ENCODE data around the gene PCDHB12. TPM values are rescaled to one million over a fixed set of nuclear protein-coding genes. Genes with fewer than 3 reads are reported as not detected.
"Not testable (repeated sequence)": the region's sequence is repeated elsewhere in the genome, so short reads cannot be mapped to it uniquely, and the experiment has no call there.

The PCDHB12 gene
- total RNA-seq, result 1 to 10 TPM in 3 of 4 donors, under 1 TPM in 1; 0.22 to 2.6 (median 1.6) TPM

GRCh38 chr5:141208478-141208877 lies at the start of gene PCDHB12:
Gene PCDHB12 (plus strand): TSS chr5:141208719. CDS start chr5:141208908, 189 bp downstream.
- H3K27me3 ChIP-seq, result peaks cover 0 to 24% (median 0%) of the 10 kb centered on the region in 4 donors
- peak within 1 kb of the TSS in 1 of 4 donors; percentile 5 for H3K4me3 ChIP-seq
- TF ChIP-seq, protein P1, sequence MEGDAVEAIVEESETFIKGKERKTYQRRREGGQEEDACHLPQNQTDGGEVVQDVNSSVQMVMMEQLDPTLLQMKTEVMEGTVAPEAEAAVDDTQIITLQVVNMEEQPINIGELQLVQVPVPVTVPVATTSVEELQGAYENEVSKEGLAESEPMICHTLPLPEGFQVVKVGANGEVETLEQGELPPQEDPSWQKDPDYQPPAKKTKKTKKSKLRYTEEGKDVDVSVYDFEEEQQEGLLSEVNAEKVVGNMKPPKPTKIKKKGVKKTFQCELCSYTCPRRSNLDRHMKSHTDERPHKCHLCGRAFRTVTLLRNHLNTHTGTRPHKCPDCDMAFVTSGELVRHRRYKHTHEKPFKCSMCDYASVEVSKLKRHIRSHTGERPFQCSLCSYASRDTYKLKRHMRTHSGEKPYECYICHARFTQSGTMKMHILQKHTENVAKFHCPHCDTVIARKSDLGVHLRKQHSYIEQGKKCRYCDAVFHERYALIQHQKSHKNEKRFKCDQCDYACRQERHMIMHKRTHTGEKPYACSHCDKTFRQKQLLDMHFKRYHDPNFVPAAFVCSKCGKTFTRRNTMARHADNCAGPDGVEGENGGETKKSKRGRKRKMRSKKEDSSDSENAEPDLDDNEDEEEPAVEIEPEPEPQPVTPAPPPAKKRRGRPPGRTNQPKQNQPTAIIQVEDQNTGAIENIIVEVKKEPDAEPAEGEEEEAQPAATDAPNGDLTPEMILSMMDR (IDR thresholded peaks at IDR 0.05), result no peak
- TF ChIP-seq POLR2A (IDR thresholded peaks at IDR 0.05), result no peak
- H3K36me3 ChIP-seq, result no peaks in the 10 kb centered on the region
- H3K4me1 ChIP-seq, result no peaks in the 10 kb centered on the region
- no peak for DNase-seq
- intact Hi-C loops (cut with DNase I), result no loop called here
- no peak within 1 kb of the TSS for H3K27ac ChIP-seq
- WGBS, 2 donors, result 32 to 43% methylated on average over 11 of the region's 11 CpGs
- peaks cover 0 to 44% (median 16%) of the 10 kb centered on the region in 3 donors for H3K9me3 ChIP-seq

- intact Hi-C loops (cut with DNase I), result no loop called here
- WGBS, 2 donors, result 36 to 42% methylated on average over 20 of the region's 20 CpGs
- peaks cover 0 to 35% (median 23%) of the 10 kb centered on the region in 3 donors for H3K9me3 ChIP-seq
- H3K27ac ChIP-seq, result no peak within 1 kb of the TSS
- H3K4me1 ChIP-seq, result no peaks in the 10 kb centered on the region
- no peak for TF ChIP-seq POLR2A (IDR thresholded peaks at IDR 0.05)
- TF ChIP-seq, protein P1 (IDR thresholded peaks at IDR 0.05), result peak in 3 of 6 experiments; percentile 11 to 30 (median 16)
- DNase-seq, result no peak
- peak within 1 kb of the TSS in 1 of 4 donors; percentile 24 for H3K4me3 ChIP-seq
- no peaks in the 10 kb centered on the region for H3K36me3 ChIP-seq
- peaks cover 0 to 33% (median 2%) of the 10 kb centered on the region in 4 donors for H3K27me3 ChIP-seq
Measured at GRCh38 chr5:141172381-141173204, 35.9 kb upstream of the PCDHB12 start, which contains the start of gene PCDHB7. Gene PCDHB7 (plus strand): TSS chr5:141172644. CDS start chr5:141172836, 192 bp downstream.

DNA sequence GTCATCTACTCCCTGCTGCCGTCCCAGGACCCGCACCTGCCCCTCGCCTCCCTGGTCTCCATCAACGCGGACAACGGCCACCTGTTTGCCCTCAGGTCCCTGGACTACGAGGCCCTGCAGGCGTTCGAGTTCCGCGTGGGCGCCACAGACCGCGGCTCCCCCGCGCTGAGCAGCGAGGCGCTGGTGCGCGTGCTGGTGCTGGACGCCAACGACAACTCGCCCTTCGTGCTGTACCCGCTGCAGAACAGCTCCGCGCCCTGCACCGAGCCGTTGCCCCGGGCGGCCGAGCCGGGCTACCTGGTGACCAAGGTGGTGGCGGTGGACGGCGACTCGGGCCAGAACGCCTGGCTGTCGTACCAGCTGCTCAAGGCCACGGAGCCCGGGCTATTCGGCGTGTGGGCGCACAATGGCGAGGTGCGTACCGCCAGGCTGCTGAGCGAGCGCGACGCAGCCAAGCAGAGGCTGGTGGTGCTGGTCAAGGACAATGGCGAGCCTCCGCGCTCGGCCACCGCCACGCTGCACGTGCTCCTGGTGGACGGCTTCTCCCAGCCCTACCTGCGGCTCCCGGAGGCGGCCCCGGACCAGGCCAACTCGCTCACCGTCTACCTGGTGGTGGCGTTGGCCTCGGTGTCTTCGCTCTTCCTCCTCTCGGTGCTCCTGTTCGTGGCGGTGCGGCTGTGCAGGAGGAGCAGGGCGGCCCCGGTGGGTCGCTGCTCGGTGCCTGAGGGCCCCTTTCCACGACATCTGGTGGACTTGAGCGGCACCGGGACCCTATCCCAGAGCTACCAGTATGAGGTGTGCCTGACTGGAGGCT lies 34.0 kb upstream of the PCDHB12 start:
- DNase-seq; H3K27ac ChIP-seq; intact Hi-C loops (cut with DNase I); H3K4me1 ChIP-seq; H3K4me3 ChIP-seq; H3K36me3 ChIP-seq: not testable (repeated sequence)
- H3K27me3 ChIP-seq, result peaks cover 0 to 49% (median 2%) of the 10 kb centered on the region in 4 donors
- H3K9me3 ChIP-seq, result peaks cover 0 to 50% (median 34%) of the 10 kb centered on the region in 3 donors
- 47 to 57% methylated on average over 35 to 41 of the region's 79 CpGs for whole genome bisulfite sequencing, 2 donors

DNA sequence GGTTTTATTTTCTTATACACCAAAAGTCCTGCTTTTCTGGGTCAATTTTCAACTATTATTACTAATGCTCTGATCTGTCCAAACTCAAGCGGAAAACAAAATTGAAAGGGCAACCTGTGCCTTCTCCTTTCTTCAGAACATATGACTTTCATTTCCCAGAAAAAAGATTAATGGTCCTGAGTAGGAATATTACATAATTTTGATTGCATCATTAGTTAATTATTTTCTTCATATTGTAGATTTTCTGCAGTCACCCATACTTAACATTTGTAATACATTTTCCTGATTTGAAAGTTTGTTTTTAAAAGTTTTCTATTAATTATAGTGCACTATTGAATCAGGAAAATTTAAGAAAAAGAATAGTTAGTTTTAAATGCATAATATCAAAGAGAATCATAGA lies 32.6 kb upstream of the PCDHB12 start:
- no peak for DNase-seq
- no peak overlapping the region for H3K27ac ChIP-seq
- no peaks in the 10 kb centered on the region for H3K4me1 ChIP-seq
- TF ChIP-seq, protein P1 (IDR thresholded peaks at IDR 0.05), result no peak
- TF ChIP-seq POLR2A (IDR thresholded peaks at IDR 0.05), result no peak
- peaks cover 0 to 57% (median 34%) of the 10 kb centered on the region in 3 donors for H3K9me3 ChIP-seq
- intact Hi-C loops (cut with DNase I), result no loop called here
- WGBS, 2 donors, result 53 to 74% methylated on average over 1 of the region's 1 CpG
- no peak overlapping the region for H3K4me3 ChIP-seq
- peaks cover 0 to 57% (median 2%) of the 10 kb centered on the region in 4 donors for H3K27me3 ChIP-seq
- no peaks in the 10 kb centered on the region for H3K36me3 ChIP-seq

GRCh38 chr5:141177577-141178191 lies 30.8 kb upstream of the PCDHB12 start, which contains the start of gene PCDHB8:
Gene PCDHB8 (plus strand): TSS chr5:141177790. CDS start chr5:141178035, 245 bp downstream.
- Histone ChIP-seq H3K27me3 (peaks cover 0 to 65% (median 2%) of the 10 kb centered on the region in 4 donors), H3K9me3 (peaks cover 0 to 60% (median 34%) of the 10 kb centered on the region in 3 donors)
- H3K36me3 ChIP-seq; H3K27ac ChIP-seq; H3K4me3 ChIP-seq; DNase-seq; H3K4me1 ChIP-seq; intact Hi-C loops (cut with DNase I): not testable (repeated sequence)
- WGBS, 2 donors, result 36 to 44% methylated on average over 13 to 14 of the region's 18 CpGs

GRCh38 chr5:141179371-141179770 lies 29.1 kb upstream of the PCDHB12 start:
- H3K4me3 ChIP-seq; H3K4me1 ChIP-seq; H3K36me3 ChIP-seq; intact Hi-C loops (cut with DNase I); DNase-seq; H3K27ac ChIP-seq: not testable (repeated sequence)
- WGBS, 2 donors, result 51 to 72% methylated on average over 13 to 18 of the region's 39 CpGs
- H3K27me3 ChIP-seq, result peaks cover 0 to 73% (median 2%) of the 10 kb centered on the region in 4 donors
- peaks cover 0 to 59% (median 28%) of the 10 kb centered on the region in 3 donors for H3K9me3 ChIP-seq

GRCh38 chr5:141179876-141180275 lies 28.6 kb upstream of the PCDHB12 start:
- H3K9me3 ChIP-seq, result peaks cover 0 to 59% (median 28%) of the 10 kb centered on the region in 3 donors
- H3K4me3 ChIP-seq; H3K36me3 ChIP-seq; H3K4me1 ChIP-seq; H3K27ac ChIP-seq; intact Hi-C loops (cut with DNase I); DNase-seq: not testable (repeated sequence)
- peaks cover 0 to 71% (median 2%) of the 10 kb centered on the region in 4 donors for H3K27me3 ChIP-seq
- WGBS, 2 donors, result 39 to 65% methylated on average over 8 to 20 of the region's 32 CpGs

Data from esophagus squamous epithelium (tissue), 5 donors.